GM21723 (cell line): Measurements from ENCODE around the gene ALG1L2.
"Not testable (repeated sequence)": the region's sequence is repeated elsewhere in the genome, so short reads cannot be mapped to it uniquely, and the experiment has no call there.

Source experiments
- ATAC-seq: cut with Tn5 transposase; IDR thresholded peaks from one replicate; pipeline ENCODE4 v1.9.1; 2021; ENCODE audit warnings: mild to moderate bottlenecking, moderate library complexity; ENCODE audit not compliant: unreplicated experiment

Gene ALG1L2

GRCh38 chr3:130093741-130094391, 12.2 kb downstream of the ALG1L2 start:
- ATAC-seq = peak; percentile 62

- ATAC-seq = not testable (repeated sequence)
These were observed 12.9 kb downstream of the ALG1L2 start for GRCh38 chr3:130094491-130094941.

- not testable (repeated sequence) for ATAC-seq
These were observed 14.2 kb downstream of the ALG1L2 start for GRCh38 chr3:130095858-130096257.

GRCh38 chr3:130097096-130097495, 15.5 kb downstream of the ALG1L2 start:
- not testable (repeated sequence) for ATAC-seq

GRCh38 chr3:130097690-130098638, 16.3 kb downstream of the ALG1L2 start:
- ATAC-seq = not testable (repeated sequence)

DNA sequence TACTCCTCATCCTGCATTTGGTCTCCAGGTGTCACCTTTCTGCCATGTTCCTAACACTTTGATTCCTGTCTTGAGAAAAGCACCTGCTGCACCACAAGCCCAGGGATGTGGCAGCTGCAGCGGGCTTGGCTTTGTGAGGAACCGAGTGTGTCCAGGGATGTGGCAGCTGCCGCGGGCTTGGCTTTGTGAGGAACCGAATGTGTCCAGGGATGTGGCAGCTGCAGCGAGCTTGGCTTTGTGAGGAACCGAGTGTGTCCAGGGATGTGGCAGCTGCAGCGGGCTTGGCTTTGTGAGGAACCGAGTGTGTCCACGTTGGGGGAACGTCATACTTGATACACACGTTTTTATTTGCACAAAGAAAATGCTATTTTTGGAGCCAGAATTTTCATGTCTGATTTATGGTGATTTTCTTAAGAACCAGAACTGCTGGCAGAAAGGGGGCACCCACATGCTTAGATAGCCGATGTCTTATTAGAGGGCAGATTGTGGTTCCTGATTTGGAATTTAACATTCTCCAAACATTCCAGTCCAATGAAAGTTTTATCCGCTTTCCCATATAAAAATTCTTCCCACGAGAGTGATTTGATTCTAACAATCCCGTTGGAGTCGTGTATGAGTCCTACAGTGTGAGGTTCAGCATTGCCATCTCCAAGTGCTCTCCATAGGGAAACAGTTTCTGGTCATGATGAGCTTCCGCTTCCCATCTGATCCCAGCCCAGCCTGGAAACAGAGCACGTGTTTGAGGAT, 17.2 kb downstream of the ALG1L2 start:
- ATAC-seq = not testable (repeated sequence)

DNA sequence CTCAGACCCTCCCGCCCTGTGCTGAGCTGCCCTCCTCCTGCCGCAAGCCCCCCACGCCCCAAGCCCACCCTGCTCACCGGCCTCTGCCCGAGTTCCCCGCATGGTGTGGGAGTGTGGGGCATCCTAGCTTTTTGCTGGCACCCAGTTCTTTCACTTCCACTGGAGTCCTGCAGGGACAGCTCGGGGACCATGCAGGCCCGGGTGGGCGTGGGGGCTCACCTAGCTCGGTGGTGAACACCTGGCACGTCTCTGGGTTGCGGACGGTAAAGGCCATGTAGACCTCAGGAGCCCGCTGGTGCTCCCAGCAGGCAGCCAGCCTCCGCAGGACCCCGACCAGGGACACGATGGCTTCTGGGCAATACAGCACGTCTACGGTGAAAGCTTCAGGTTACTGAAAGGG, 20.9 kb downstream of the ALG1L2 start:
- not testable (repeated sequence) for ATAC-seq

DNA sequence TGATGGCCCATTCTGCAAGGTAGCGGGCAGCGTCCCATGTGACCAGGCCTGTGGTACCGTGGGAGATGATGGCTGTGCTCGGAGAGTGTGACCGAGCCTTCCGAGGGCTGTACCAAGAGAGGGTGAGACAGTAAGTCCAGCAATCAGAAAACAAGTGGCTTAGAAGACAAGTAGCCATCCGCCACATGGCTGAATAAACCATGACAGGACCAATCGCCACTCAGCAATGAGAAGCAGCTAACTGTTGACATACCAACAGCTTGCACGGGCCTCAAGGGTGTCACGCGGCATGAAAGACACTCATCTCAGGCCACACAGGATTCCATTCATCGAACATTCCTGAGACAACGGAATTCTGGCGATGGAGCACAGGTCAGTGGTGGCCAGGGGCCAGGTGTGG, 22.6 kb downstream of the ALG1L2 start:
- not testable (repeated sequence) for ATAC-seq

- ATAC-seq = not testable (repeated sequence)
These were observed 25.8 kb downstream of the ALG1L2 start for GRCh38 chr3:130107333-130107995.

- not testable (repeated sequence) for ATAC-seq
These were observed 27.4 kb downstream of the ALG1L2 start for GRCh38 chr3:130108836-130109585.

- ATAC-seq = not testable (repeated sequence)
These were observed 28.9 kb downstream of the ALG1L2 start for GRCh38 chr3:130110386-130111169.

DNA sequence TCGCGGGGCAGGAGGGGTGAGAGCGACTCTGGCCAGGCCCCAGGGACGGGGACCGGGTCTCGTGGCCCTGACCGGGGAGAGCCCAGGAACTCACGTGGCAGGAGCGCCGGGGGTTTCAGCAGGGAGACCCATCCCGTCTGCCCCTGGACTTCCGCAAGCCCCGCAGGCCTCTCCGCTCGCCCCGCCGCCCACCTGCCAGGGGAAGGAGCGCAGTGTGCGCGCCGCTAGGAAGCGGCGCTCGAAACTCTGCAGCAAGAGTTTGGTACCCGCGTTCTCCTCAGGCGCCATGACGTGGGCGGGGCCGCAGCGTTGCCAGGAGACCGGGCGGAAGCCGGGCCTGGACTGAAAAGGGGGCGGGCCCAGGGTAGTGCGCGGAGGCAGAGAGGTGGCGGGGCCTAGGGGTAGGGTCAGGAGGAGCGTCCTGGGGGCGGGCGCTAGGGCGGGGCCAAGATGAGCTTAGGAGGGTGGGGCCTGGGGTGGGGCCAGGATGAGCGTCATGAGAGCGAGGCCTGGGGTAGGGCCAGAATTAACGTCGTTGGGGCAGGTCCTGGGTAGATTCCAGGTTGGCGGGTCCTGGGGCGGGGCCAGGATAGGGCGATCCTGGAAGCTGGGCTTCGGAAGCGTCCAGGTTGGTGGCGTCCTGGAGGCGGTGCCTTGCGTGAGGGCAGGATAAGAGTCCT, 29.7 kb downstream of the ALG1L2 start:
- peak; percentile 100 for ATAC-seq

DNA sequence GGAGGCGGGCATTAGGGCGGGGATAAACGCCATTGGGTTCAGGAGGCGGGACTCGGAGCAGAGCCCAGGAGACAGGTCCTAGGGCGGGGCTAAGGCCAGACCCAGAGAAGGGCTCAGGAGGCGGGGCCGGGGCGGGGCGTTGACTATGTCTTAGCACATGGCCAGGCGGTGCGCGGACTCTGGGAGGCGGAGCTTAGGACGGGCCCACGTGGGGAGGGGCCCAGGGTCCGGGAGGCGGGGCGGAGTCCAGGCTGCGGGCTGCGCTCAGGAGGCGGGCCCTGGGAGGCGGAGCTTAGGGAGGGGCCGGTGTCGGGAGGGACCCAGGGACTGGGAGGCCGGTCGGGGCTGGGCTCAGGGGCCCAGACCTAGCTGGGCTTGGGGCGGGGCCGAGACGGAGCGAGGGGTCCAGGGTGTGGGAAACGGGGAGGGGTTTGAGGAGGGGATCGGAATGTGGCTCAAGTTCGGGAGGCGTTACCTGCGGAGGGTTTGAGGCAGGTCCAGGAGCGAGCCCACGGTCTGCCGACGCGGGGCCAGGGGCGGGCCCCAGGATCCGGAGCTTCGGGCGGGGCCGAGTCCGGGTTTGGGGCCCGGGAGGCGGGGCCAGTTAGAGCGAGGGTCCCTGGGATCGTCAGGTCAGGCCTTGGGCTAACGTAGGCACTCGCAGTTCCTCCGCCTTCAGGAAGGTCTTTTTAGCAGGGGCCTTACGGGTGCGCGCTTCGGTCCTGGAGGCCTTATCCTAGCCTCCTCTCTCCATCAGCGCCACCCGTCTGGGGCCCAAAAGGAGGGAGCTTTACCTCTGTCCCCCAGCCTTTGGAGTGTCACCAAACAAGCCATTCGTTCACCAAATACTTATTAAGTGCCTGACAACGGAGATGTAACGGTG, 30.5 kb downstream of the ALG1L2 start:
- ATAC-seq = peak; percentile 51

DNA sequence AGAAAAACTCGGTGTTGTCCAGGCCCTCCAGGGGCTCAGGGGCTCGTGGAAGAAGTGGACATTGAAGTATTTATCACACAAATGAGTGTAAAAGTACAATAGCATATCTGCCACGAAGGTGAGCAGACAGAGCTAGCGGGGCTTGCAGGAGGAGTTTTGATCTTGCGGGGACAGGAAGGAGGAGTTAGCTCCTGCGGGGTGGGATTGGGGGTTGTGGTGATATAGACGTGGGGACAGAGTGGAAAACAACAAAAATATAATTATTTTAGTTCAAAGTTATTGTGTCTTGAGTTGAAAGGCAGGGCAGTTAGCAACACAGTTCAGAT, 31.1 kb downstream of the ALG1L2 start:
- not testable (repeated sequence) for ATAC-seq

DNA sequence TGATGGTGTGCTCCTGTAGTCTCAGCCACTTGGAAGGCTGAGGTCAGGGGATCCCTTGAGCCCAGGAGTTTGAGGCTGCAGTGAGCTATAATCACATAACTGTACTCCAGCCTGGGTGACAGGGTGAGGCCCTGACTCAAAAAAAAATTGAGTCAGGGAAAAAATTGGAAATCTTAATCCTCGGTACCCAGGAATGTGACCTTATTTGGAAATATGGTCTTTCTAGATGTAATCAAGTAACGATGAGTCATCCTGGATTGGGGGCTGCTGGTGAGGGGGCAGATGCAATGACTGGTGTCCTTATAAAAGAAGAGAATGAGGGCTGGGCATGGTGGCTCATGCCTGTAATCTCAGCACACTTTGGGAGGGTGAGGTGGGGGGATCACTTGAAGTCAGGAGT, 33.8 kb downstream of the ALG1L2 start:
- not testable (repeated sequence) for ATAC-seq

GRCh38 chr3:130117933-130118332, 36.3 kb downstream of the ALG1L2 start:
- ATAC-seq = no peak

- ATAC-seq = not testable (repeated sequence)
These were observed 38.2 kb downstream of the ALG1L2 start for GRCh38 chr3:130119824-130120223.

DNA sequence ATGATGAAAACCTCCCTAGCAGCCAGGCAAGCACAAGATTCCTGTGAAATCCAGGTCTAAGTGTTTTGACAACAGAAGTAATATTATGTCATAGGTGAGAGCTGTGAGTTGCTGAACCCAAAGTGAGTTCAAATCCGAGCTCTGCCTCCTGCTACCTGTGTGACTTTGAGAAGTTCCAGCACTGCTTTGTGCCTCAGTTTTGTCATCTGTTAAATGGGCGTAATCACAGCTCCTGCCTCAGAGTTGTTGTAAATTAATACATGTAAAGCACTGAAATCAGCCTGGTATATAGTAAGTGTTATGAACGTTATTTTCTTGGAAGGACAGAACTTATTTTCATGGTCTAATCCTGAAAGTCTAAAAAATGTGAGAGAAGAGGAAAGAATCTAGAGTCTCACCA, 38.7 kb downstream of the ALG1L2 start:
- ATAC-seq = not testable (repeated sequence)
